DMS153 treated with DMSO at 0.1 percent for 48 hours (cell line): ENCODE data around the gene WNT10A.

Experiments used
- DNase-seq: peaks from one replicate; lab custom pipeline; 2025; ENCODE audit not compliant: unreplicated experiment; lab: John Stamatoyannopoulos, UW

WNT10A gene

GRCh38 chr2:218892693-218893348 is 12.2 kb downstream of the WNT10A start:
- DNase-seq, result peak; percentile 41

- no peak for DNase-seq
These were observed 12.9 kb downstream of the WNT10A start for GRCh38 chr2:218893349-218894150.

- no peak for DNase-seq
These were observed 13.7 kb downstream of the WNT10A start for GRCh38 chr2:218894151-218894879.

GRCh38 chr2:218894880-218895157 is 14.2 kb downstream of the WNT10A start:
- DNase-seq, result no peak

GRCh38 chr2:218895326-218895725 is 14.7 kb downstream of the WNT10A start:
- no peak for DNase-seq

GRCh38 chr2:218895759-218896500 is 15.3 kb downstream of the WNT10A start:
- no peak for DNase-seq

- no peak for DNase-seq
These were observed 16.1 kb downstream of the WNT10A start for GRCh38 chr2:218896501-218897393.

- DNase-seq, result no peak
These were observed 16.9 kb downstream of the WNT10A start for GRCh38 chr2:218897394-218898108.

GRCh38 chr2:218898109-218898878 is 17.6 kb downstream of the WNT10A start:
- no peak for DNase-seq

- DNase-seq, result no peak
These were observed 18.5 kb downstream of the WNT10A start for GRCh38 chr2:218899147-218899546.

- no peak for DNase-seq
These were observed 21.8 kb downstream of the WNT10A start for GRCh38 chr2:218902427-218902826.

GRCh38 chr2:218904176-218904575 is 23.5 kb downstream of the WNT10A start:
- no peak for DNase-seq

GRCh38 chr2:218908721-218909619 is 28.3 kb downstream of the WNT10A start:
- DNase-seq, result peak; percentile 90

GRCh38 chr2:218910741-218911140 is 30.1 kb downstream of the WNT10A start:
- DNase-seq, result no peak

GRCh38 chr2:218920504-218920903 is 39.9 kb downstream of the WNT10A start:
- DNase-seq, result no peak

GRCh38 chr2:218924757-218925156 is 44.1 kb downstream of the WNT10A start:
- DNase-seq, result no peak

- DNase-seq, result no peak
These were observed 44.8 kb downstream of the WNT10A start for GRCh38 chr2:218925434-218925833.

- DNase-seq, result peak; percentile 1
These were observed 46.8 kb downstream of the WNT10A start for GRCh38 chr2:218927422-218927821.
